WTC11 (cell line): ENCODE measurements around the gene CFAP157. TPM values are rescaled to one million over a fixed set of nuclear protein-coding genes. Genes with fewer than 3 reads are reported as not detected.

Source experiments
- ATAC-seq: fragments of 200-7000 bp; cut with Tn5 transposase; 2 replicates; pipeline ENCODE4 v1.10.0; 2021; ENCODE audit warnings: mild to moderate bottlenecking, moderate library complexity
- CTCF ChIA-PET: fragments of 300-600 bp; sonication (Branson Sonifier 250); formaldehyde crosslinking; loops from one replicate; lab custom pipeline; 2021; ENCODE audit warnings: antibody characterized with exemption; lab: Charles Lee
- POLR2A ChIA-PET: fragments of 350-600 bp; sonication (Branson Sonifier 250); formaldehyde crosslinking; loops from one replicate; lab custom pipeline; 2021; ENCODE audit warnings: antibody characterized with exemption; lab: Charles Lee
- DNase-seq: peaks from one replicate; pipeline ENCODE4 v3.0.0; 2021; ENCODE audit warnings: low spot score
- H3K27ac Mint-ChIP-seq: 2 replicates; pipeline ENCODE4 v1.8.0; 2021; ENCODE audit warnings: mixed read lengths
- H3K27me3 Mint-ChIP-seq: 2 replicates; pipeline ENCODE4 v1.8.0; 2021; ENCODE audit warnings: low read depth, mild to moderate bottlenecking, moderate library complexity, mixed read lengths
- H3K36me3 Mint-ChIP-seq: 2 replicates; pipeline ENCODE4 v1.8.0; 2021; ENCODE audit warnings: mixed read lengths
- H3K4me1 Mint-ChIP-seq: 2 replicates; pipeline ENCODE4 v1.8.0; 2022; ENCODE audit warnings: mixed read lengths
- H3K4me3 Mint-ChIP-seq: 2 replicates; pipeline ENCODE4 v1.8.0; 2021; ENCODE audit warnings: mild to moderate bottlenecking, moderate library complexity, mixed read lengths
- H3K9me3 Mint-ChIP-seq: 2 replicates; pipeline ENCODE4 v1.8.0; 2021; ENCODE audit warnings: mixed read lengths
- JAZF1 ChIP-seq: fragments of 250-450 bp; sonication (Bioruptor Pico); IDR thresholded peaks from 2 replicates; pipeline ENCODE4 v1.9.0; 2021; ENCODE audit warnings: moderate library complexity, mild to moderate bottlenecking, inconsistent platforms
- ZNF232 ChIP-seq: sonication (generic); formaldehyde crosslinking; IDR thresholded peaks from 2 replicates; pipeline ENCODE4 v1.8.0; 2022; ENCODE audit warnings: mild to moderate bottlenecking, missing genetic modification reagents
- ZNF416 ChIP-seq: fragments of 250-450 bp; sonication (Bioruptor Pico); IDR thresholded peaks from 2 replicates; pipeline ENCODE4 v1.9.0; 2021; ENCODE audit warnings: mild to moderate bottlenecking, inconsistent platforms
- total RNA-seq: library from RNA; stranded (reverse); gene quantifications from 3 replicates; pipeline ENCODE4 v1.2.3, GENCODE V29; 2021
- TF ChIP-seq, protein P1 (sequence below): sonication (generic); formaldehyde crosslinking; conservative IDR thresholded peaks from 2 replicates; pipeline ENCODE4 v1.8.1; 2023; ENCODE audit warnings: mild to moderate bottlenecking, low read depth, missing genetic modification reagents, moderate library complexity
- TF ChIP-seq, protein P2 (sequence below): sonication (generic); formaldehyde crosslinking; IDR thresholded peaks from 2 replicates; pipeline ENCODE4 v1.8.1; 2022; ENCODE audit warnings: mild to moderate bottlenecking, missing genetic modification reagents, moderate library complexity, borderline replicate concordance
- TF ChIP-seq, protein P3 (sequence below): sonication (generic); formaldehyde crosslinking; IDR thresholded peaks from 2 replicates; pipeline ENCODE4 v1.8.1; 2023; ENCODE audit warnings: mild to moderate bottlenecking, missing genetic modification reagents
- TF ChIP-seq, protein P4 (sequence below): fragments of 250-450 bp; sonication (Bioruptor Pico); IDR thresholded peaks from 2 replicates; pipeline ENCODE4 v1.9.0; 2021; ENCODE audit warnings: mild to moderate bottlenecking
- TF ChIP-seq, protein P5 (sequence below): sonication (generic); formaldehyde crosslinking; IDR thresholded peaks from 2 replicates; pipeline ENCODE4 v1.8.1; 2023; ENCODE audit warnings: mild to moderate bottlenecking, missing genetic modification reagents, moderate library complexity
- TF ChIP-seq, protein P6 (sequence below): fragments of 250-450 bp; sonication (Bioruptor Pico); IDR thresholded peaks from 2 replicates; pipeline ENCODE4 v1.9.0; 2021; ENCODE audit warnings: moderate library complexity, mild to moderate bottlenecking, inconsistent platforms, borderline replicate concordance
- TF ChIP-seq, protein P7 (sequence below): sonication (generic); formaldehyde crosslinking; IDR thresholded peaks from 2 replicates; pipeline ENCODE4 v1.8.1; 2023; ENCODE audit warnings: mild to moderate bottlenecking, missing genetic modification reagents

Gene CFAP157
- total RNA-seq, 1 experiment from 2014 or later: 0.22 TPM

DNA sequence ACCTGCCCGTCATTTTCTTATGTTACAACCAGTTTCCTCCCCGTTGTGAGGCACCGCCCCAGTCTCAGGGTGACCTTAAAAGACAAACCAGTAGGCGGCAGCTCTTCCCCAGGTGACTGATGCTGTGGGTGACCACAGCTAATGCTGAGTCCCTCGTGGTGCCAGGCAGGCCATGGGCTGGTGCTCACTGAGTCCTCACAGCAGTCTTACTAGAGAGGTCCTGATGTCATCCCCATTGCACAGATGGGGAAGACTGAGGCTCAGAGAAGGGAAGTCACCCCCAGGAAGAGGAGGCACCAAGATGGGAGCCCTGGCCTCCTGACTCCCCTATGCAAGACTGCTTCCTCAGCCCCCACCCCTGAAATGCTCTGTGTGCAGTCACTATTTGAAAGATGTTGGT is 978 bp downstream of the CFAP157 start (continued):
- TF ChIP-seq, protein P1, sequence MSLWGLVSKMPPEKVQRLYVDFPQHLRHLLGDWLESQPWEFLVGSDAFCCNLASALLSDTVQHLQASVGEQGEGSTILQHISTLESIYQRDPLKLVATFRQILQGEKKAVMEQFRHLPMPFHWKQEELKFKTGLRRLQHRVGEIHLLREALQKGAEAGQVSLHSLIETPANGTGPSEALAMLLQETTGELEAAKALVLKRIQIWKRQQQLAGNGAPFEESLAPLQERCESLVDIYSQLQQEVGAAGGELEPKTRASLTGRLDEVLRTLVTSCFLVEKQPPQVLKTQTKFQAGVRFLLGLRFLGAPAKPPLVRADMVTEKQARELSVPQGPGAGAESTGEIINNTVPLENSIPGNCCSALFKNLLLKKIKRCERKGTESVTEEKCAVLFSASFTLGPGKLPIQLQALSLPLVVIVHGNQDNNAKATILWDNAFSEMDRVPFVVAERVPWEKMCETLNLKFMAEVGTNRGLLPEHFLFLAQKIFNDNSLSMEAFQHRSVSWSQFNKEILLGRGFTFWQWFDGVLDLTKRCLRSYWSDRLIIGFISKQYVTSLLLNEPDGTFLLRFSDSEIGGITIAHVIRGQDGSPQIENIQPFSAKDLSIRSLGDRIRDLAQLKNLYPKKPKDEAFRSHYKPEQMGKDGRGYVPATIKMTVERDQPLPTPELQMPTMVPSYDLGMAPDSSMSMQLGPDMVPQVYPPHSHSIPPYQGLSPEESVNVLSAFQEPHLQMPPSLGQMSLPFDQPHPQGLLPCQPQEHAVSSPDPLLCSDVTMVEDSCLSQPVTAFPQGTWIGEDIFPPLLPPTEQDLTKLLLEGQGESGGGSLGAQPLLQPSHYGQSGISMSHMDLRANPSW (CRISPR knock-in tag): no peak

DNA sequence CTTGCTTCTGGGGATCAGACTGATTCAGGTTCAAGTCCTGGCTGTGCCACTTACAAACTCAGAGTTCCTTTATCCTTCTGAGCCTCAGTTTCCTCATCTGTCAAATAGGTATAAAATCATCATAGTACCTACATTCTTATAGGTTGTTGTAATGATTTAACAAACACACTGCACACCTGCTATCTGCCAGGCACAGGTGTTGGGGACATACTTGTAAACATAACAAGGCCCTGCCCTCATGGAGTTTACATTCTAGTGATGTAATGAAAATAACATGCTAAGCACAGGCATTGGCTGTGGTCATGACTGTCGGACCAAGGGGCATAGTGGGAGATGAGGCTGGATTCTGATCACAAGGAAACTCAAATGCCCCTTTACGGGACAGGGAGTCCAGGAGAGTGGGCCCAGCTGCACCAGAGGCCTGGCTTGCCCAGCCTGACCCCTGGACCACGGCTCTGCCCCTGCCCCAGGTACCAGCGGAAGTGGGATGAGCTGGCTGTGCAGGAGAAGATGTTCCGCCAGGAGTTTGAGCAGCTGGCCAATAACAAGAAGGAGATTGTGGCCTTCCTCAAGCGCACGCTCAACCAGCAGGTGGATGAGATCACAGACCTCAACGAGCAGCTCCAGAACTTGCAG is 2.3 kb downstream of the CFAP157 start:
- TF ChIP-seq JAZF1 (no peak), ZNF416 (CRISPR knock-in tag) (no peak)
- TF ChIP-seq, protein P2, sequence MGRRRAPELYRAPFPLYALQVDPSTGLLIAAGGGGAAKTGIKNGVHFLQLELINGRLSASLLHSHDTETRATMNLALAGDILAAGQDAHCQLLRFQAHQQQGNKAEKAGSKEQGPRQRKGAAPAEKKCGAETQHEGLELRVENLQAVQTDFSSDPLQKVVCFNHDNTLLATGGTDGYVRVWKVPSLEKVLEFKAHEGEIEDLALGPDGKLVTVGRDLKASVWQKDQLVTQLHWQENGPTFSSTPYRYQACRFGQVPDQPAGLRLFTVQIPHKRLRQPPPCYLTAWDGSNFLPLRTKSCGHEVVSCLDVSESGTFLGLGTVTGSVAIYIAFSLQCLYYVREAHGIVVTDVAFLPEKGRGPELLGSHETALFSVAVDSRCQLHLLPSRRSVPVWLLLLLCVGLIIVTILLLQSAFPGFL (CRISPR knock-in tag): no peak
- TF ChIP-seq, protein P3, sequence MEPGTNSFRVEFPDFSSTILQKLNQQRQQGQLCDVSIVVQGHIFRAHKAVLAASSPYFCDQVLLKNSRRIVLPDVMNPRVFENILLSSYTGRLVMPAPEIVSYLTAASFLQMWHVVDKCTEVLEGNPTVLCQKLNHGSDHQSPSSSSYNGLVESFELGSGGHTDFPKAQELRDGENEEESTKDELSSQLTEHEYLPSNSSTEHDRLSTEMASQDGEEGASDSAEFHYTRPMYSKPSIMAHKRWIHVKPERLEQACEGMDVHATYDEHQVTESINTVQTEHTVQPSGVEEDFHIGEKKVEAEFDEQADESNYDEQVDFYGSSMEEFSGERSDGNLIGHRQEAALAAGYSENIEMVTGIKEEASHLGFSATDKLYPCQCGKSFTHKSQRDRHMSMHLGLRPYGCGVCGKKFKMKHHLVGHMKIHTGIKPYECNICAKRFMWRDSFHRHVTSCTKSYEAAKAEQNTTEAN (CRISPR knock-in tag): no peak
- TF ChIP-seq, protein P4, sequence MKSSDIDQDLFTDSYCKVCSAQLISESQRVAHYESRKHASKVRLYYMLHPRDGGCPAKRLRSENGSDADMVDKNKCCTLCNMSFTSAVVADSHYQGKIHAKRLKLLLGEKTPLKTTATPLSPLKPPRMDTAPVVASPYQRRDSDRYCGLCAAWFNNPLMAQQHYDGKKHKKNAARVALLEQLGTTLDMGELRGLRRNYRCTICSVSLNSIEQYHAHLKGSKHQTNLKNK (CRISPR knock-in tag): no peak
- TF ChIP-seq, all 79 proteins: peak for 0
- peaks cover 22% of the 10 kb centered on the region for H3K4me1 Mint-ChIP-seq
- peaks cover 3% of the 10 kb centered on the region for H3K9me3 Mint-ChIP-seq
- no peak overlapping the region for H3K4me3 Mint-ChIP-seq
- ChIA-PET CTCF (interaction anchor here (0.9 to 1.4 kb wide), 3 partner anchors 26 to 212 kb away, joined by 3 to 4 read pairs (median 3); partner anchors contain the start of gene TOR2A), POLR2A (interaction anchor here (0.6 kb wide), 1 partner anchor 277 kb away, joined by 3 read pairs; no protein-coding TSS in a partner anchor)
- DNase-seq (no peak), ATAC-seq (no peak)
- H3K36me3 Mint-ChIP-seq: no peaks in the 10 kb centered on the region
- no peaks in the 10 kb centered on the region for H3K27me3 Mint-ChIP-seq
- no peak overlapping the region for H3K27ac Mint-ChIP-seq

DNA sequence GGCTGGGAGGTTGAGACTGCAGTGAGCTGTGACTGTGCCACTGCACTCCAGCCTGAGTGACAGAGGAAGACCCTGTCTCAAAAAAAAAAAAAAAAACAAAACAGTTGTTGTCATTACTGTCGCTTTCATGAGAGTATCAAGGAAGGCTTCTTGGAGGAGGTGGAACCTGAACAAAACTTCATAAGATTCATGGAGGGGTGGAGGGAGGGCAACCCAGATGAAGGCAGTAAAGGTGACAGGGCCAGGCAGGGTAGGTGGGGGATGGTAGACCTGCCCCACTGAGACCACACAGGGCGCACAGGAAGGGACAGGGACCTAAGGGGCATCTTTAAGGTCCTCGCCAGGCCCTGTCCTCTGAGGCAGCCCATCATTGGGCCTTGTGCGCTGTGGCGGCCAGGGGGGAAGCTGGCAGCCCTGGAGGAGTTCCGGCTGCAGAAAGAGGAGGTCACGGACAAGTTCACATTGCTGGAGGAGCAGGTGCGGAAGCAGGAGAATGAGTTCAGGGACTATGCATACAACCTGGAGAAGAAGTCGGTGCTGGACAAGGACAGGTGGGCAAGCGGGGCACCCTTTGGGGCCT is 3.5 kb downstream of the CFAP157 start:
- H3K27ac Mint-ChIP-seq: peak overlapping the region; percentile 4; the same call in 1 of the 2 replicates
- CTCF ChIA-PET: interaction anchor here (0.7 kb wide), 1 partner anchor 24 kb away, joined by 3 read pairs; the partner anchor contains the start of gene TOR2A
- ATAC-seq: no peak
- TF ChIP-seq ZNF232 (CRISPR knock-in tag): no peak
- TF ChIP-seq, protein P5, sequence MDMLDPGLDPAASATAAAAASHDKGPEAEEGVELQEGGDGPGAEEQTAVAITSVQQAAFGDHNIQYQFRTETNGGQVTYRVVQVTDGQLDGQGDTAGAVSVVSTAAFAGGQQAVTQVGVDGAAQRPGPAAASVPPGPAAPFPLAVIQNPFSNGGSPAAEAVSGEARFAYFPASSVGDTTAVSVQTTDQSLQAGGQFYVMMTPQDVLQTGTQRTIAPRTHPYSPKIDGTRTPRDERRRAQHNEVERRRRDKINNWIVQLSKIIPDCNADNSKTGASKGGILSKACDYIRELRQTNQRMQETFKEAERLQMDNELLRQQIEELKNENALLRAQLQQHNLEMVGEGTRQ: no peak
- TF ChIP-seq, protein P6, sequence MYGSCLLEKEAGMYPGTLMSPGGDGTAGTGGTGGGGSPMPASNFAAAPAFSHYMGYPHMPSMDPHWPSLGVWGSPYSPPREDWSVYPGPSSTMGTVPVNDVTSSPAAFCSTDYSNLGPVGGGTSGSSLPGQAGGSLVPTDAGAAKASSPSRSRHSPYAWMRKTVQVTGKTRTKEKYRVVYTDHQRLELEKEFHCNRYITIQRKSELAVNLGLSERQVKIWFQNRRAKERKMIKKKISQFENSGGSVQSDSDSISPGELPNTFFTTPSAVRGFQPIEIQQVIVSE (CRISPR knock-in tag): no peak
- TF ChIP-seq, protein P7, sequence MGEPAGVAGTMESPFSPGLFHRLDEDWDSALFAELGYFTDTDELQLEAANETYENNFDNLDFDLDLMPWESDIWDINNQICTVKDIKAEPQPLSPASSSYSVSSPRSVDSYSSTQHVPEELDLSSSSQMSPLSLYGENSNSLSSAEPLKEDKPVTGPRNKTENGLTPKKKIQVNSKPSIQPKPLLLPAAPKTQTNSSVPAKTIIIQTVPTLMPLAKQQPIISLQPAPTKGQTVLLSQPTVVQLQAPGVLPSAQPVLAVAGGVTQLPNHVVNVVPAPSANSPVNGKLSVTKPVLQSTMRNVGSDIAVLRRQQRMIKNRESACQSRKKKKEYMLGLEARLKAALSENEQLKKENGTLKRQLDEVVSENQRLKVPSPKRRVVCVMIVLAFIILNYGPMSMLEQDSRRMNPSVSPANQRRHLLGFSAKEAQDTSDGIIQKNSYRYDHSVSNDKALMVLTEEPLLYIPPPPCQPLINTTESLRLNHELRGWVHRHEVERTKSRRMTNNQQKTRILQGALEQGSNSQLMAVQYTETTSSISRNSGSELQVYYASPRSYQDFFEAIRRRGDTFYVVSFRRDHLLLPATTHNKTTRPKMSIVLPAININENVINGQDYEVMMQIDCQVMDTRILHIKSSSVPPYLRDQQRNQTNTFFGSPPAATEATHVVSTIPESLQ (CRISPR knock-in tag): no peak
- TF ChIP-seq, all 79 proteins: peak for 0
- no peak overlapping the region for H3K4me3 Mint-ChIP-seq
- peaks cover 25% of the 10 kb centered on the region for H3K4me1 Mint-ChIP-seq
- no peaks in the 10 kb centered on the region for H3K27me3 Mint-ChIP-seq
- peaks cover 3% of the 10 kb centered on the region for H3K9me3 Mint-ChIP-seq
- H3K36me3 Mint-ChIP-seq: no peaks in the 10 kb centered on the region
- POLR2A ChIA-PET: no interaction called here
- DNase-seq: no peak
